Right atrium auricular region (tissue), 2 donors: ENCODE results near the gene MMP23B. TPM values are rescaled to one million over a fixed set of nuclear protein-coding genes. Genes with fewer than 3 reads are reported as not detected.

Experiments
- DNase-seq: peaks from one replicate; pipeline ENCODE4 v3.0.0-alpha.2; 2019; ENCODE audit warnings: low spot score
- H3K27ac ChIP-seq, 2 donors: fragments of 200-600 bp; sonication (generic); 1 replicate in 1 of 2; 2 replicates in 1 of 2; pipeline ENCODE4 v1.5.1; 2016 to 2019
- H3K27me3 ChIP-seq, 2 donors: fragments of 200-600 bp; sonication (generic); one replicate each; pipeline versions ENCODE4 v1.5.1 to v1.6.0; 2017 to 2019
- H3K36me3 ChIP-seq: fragments of 200-600 bp; sonication (generic); one replicate; pipeline ENCODE4 v1.5.1; 2016
- H3K4me1 ChIP-seq, 2 donors: fragments of 200-600 bp; sonication (generic); one replicate each; pipeline versions ENCODE4 v1.5.1 to v1.6.0; 2017 to 2019
- H3K4me3 ChIP-seq, 2 donors: fragments of 200-600 bp; sonication (generic); 1 replicate in 1 of 2; 2 replicates in 1 of 2; pipeline ENCODE4 v1.5.1; 2017 to 2019; ENCODE audit warnings: mild to moderate bottlenecking in 1 of 2, moderate library complexity in 1 of 2
- H3K9me3 ChIP-seq, 2 donors: fragments of 200-600 bp; sonication (generic); one replicate each; pipeline ENCODE4 v1.5.1; 2019
- CTCF ChIP-seq, 2 donors: fragments of 200-600 bp; sonication (generic); IDR thresholded peaks; one replicate each; pipeline ENCODE4 v1.5.1; 2019; ENCODE audit warnings: antibody characterized with exemption in 2 of 2
- total RNA-seq, 2 donors: library from RNA; depleted of rRNA; stranded (reverse); fragments of >200 nt; gene quantifications; one replicate each; pipeline ENCODE4 v1.1.0, GENCODE V29; 2016

The MMP23B gene
- 10 to 100 TPM; 17.5 to 26.9 TPM for total RNA-seq

GRCh38 chr1:1631782-1632420 lies at the start of gene MMP23B:
MMP23B (plus strand) TSS chr1:1632173; CDS start chr1:1632219, 46 bp downstream.
- Histone ChIP-seq H3K36me3 (peaks cover 19% of the 10 kb centered on the region), H3K4me1 (peaks cover 0 to 23% of the 10 kb centered on the region in 2 donors), H3K27me3 (peaks cover 4 to 6% of the 10 kb centered on the region in 2 donors), H3K9me3 (no peaks in the 10 kb centered on the region), H3K27ac (peak within 1 kb of the TSS; percentile 82 to 86), H3K4me3 (peak within 1 kb of the TSS; percentile 25 to 47)
- no peak for TF ChIP-seq CTCF (IDR thresholded peaks at IDR 0.05)
- DNase-seq: no peak

- Histone ChIP-seq H3K4me3 (no peak overlapping the region), H3K4me1 (no peaks in the 10 kb centered on the region), H3K27me3 (no peaks in the 10 kb centered on the region), H3K27ac (no peak overlapping the region), H3K9me3 (no peaks in the 10 kb centered on the region), H3K36me3 (no peaks in the 10 kb centered on the region)
- TF ChIP-seq CTCF (IDR thresholded peaks at IDR 0.05): no peak
- no peak for DNase-seq
These were observed 49.2 kb upstream of the MMP23B start for GRCh38 chr1:1582585-1583346.

- Histone ChIP-seq H3K36me3 (no peaks in the 10 kb centered on the region), H3K27ac (no peak overlapping the region), H3K4me1 (no peaks in the 10 kb centered on the region), H3K4me3 (no peak overlapping the region), H3K27me3 (no peaks in the 10 kb centered on the region), H3K9me3 (no peaks in the 10 kb centered on the region)
- no peak for TF ChIP-seq CTCF (IDR thresholded peaks at IDR 0.05)
- DNase-seq: no peak
These were observed 48.5 kb upstream of the MMP23B start for GRCh38 chr1:1583347-1584010.

- Histone ChIP-seq H3K27me3 (no peaks in the 10 kb centered on the region), H3K4me3 (no peak overlapping the region), H3K4me1 (no peaks in the 10 kb centered on the region), H3K36me3 (no peaks in the 10 kb centered on the region), H3K9me3 (no peaks in the 10 kb centered on the region), H3K27ac (no peak overlapping the region)
- TF ChIP-seq CTCF (IDR thresholded peaks at IDR 0.05): no peak
- DNase-seq: no peak
These were observed 40.5 kb upstream of the MMP23B start for GRCh38 chr1:1591452-1591851.

GRCh38 chr1:1593834-1594601 lies 38.0 kb upstream of the MMP23B start:
- no peak overlapping the region for H3K4me3 ChIP-seq
- DNase-seq: no peak
- no peaks in the 10 kb centered on the region for H3K27me3 ChIP-seq
- H3K9me3 ChIP-seq: no peaks in the 10 kb centered on the region
- peaks cover 0 to 11% of the 10 kb centered on the region in 2 donors for H3K4me1 ChIP-seq
- no peak for TF ChIP-seq CTCF (IDR thresholded peaks at IDR 0.05)
- H3K36me3 ChIP-seq: no peaks in the 10 kb centered on the region
- no peak overlapping the region for H3K27ac ChIP-seq
